ENCODE data around the gene PIAS4. TPM values are rescaled to one million over a fixed set of nuclear protein-coding genes. Genes with fewer than 3 reads are reported as not detected.

Gene PIAS4
- total RNA-seq, 3 donors from 2014 or later: 9.4 to 17.0 (median 15.7) TPM

GRCh38 chr19:4062419-4063368, 55.2 kb downstream of the PIAS4 start:
- TF ChIP-seq POLR2A (IDR thresholded peaks at IDR 0.05) (no peak), CTCF (IDR thresholded peaks at IDR 0.05) (no peak), POLR2AphosphoS5 (IDR thresholded peaks at IDR 0.05) (no peak)
- intact Hi-C loops (cut with DNase I; ENCODE audit: low total_unique reads): loop anchor here (5.0 kb wide), 1 partner anchor 80 kb away; no protein-coding TSS in a partner anchor
- peak overlapping the region; percentile 97 to 100 for H3K27ac ChIP-seq
- peak overlapping the region; percentile 83 to 98 (median 92) for H3K4me3 ChIP-seq
- no peaks in the 10 kb centered on the region for H3K27me3 ChIP-seq
- H3K4me1 ChIP-seq: peaks cover 46 to 49% of the 10 kb centered on the region in 2 donors
- no peaks in the 10 kb centered on the region for H3K36me3 ChIP-seq
- DNase-seq (ENCODE audit: low spot score in 2 of 2): no peak
- H3K9me3 ChIP-seq: no peaks in the 10 kb centered on the region

- H3K9me3 ChIP-seq: no peaks in the 10 kb centered on the region
- TF ChIP-seq POLR2AphosphoS5 (IDR thresholded peaks at IDR 0.05) (peak in 1 of 3 donors; percentile 5), CTCF (IDR thresholded peaks at IDR 0.05) (no peak)
- no peaks in the 10 kb centered on the region for H3K27me3 ChIP-seq
- H3K4me3 ChIP-seq: peak overlapping the region; percentile 83 to 98 (median 92)
- peak overlapping the region; percentile 97 to 100 for H3K27ac ChIP-seq
- no peak for DNase-seq (ENCODE audit: low spot score in 2 of 2)
- H3K36me3 ChIP-seq: no peaks in the 10 kb centered on the region
- intact Hi-C loops (cut with DNase I; ENCODE audit: low total_unique reads): loop anchor here (5.0 kb wide), 1 partner anchor 81 kb away; no protein-coding TSS in a partner anchor
- H3K4me1 ChIP-seq: peaks cover 46 to 49% of the 10 kb centered on the region in 2 donors
Measured at GRCh38 chr19:4063369-4064148, 56.0 kb downstream of the PIAS4 start.

- Histone ChIP-seq H3K9me3 (no peaks in the 10 kb centered on the region), H3K27ac (peak overlapping the region; percentile 97 to 100), H3K4me3 (peak overlapping the region; percentile 83 to 98 (median 92)), H3K36me3 (no peaks in the 10 kb centered on the region), H3K4me1 (peaks cover 41 to 46% of the 10 kb centered on the region in 2 donors), H3K27me3 (no peaks in the 10 kb centered on the region)
- no peak for TF ChIP-seq POLR2AphosphoS5 (IDR thresholded peaks at IDR 0.05)
- TF ChIP-seq CTCF (IDR thresholded peaks at IDR 0.05): no peak
- peak; percentile 29 for TF ChIP-seq POLR2A (IDR thresholded peaks at IDR 0.05)
- no peak for DNase-seq (ENCODE audit: low spot score in 2 of 2)
- intact Hi-C loops (cut with DNase I; ENCODE audit: low total_unique reads): loop anchor here (5.0 kb wide), 1 partner anchor 82 kb away; no protein-coding TSS in a partner anchor
Measured at GRCh38 chr19:4064149-4064495, 56.6 kb downstream of the PIAS4 start.

GRCh38 chr19:4064496-4065260, 57.1 kb downstream of the PIAS4 start:
- intact Hi-C loops (cut with DNase I; ENCODE audit: low total_unique reads): loop anchor here (5.0 kb wide), 1 partner anchor 82 kb away; no protein-coding TSS in a partner anchor
- no peaks in the 10 kb centered on the region for H3K9me3 ChIP-seq
- peak overlapping the region; percentile 97 to 100 for H3K27ac ChIP-seq
- no peak for DNase-seq (ENCODE audit: low spot score in 2 of 2)
- peak in 2 of 3 donors; percentile 8 to 41 for TF ChIP-seq POLR2AphosphoS5 (IDR thresholded peaks at IDR 0.05)
- TF ChIP-seq CTCF (IDR thresholded peaks at IDR 0.05): no peak
- TF ChIP-seq POLR2A (IDR thresholded peaks at IDR 0.05): no peak
- no peaks in the 10 kb centered on the region for H3K36me3 ChIP-seq
- no peaks in the 10 kb centered on the region for H3K27me3 ChIP-seq
- H3K4me1 ChIP-seq: peaks cover 35 to 40% of the 10 kb centered on the region in 2 donors
- H3K4me3 ChIP-seq: peak overlapping the region; percentile 83 to 98 (median 92)
